H9 (cell line): ENCODE measurements around the gene ZNF341. TPM values are rescaled to one million over a fixed set of nuclear protein-coding genes. Genes with fewer than 3 reads are reported as not detected.

Experiments used
- DNase-seq: peaks from one replicate; pipeline ENCODE4 v3.0.0-alpha.2; 2017
- H2AFZ ChIP-seq: one replicate; pipeline ENCODE4 v1.6.1; 2013; ENCODE audit warnings: mild to moderate bottlenecking, low read length, control low read depth, moderate library complexity
- H2AK5ac ChIP-seq: 2 replicates; pipeline ENCODE4 v1.6.1; 2013; ENCODE audit warnings: low read length, control low read depth, mixed read lengths; ENCODE audit not compliant: insufficient read length
- H2BK120ac ChIP-seq: one replicate; pipeline ENCODE4 v1.6.1; 2013; ENCODE audit warnings: low read depth, mild to moderate bottlenecking, low read length, control low read depth, inconsistent platforms; ENCODE audit not compliant: poor library complexity, severe bottlenecking
- H2BK12ac ChIP-seq: 2 replicates; pipeline ENCODE4 v1.6.1; 2013; ENCODE audit warnings: low read length, control low read depth, mixed read lengths, low read depth; ENCODE audit not compliant: insufficient read length
- H2BK15ac ChIP-seq: 2 replicates; pipeline ENCODE4 v1.6.1; 2013; ENCODE audit warnings: low read depth, low read length, control low read depth
- H2BK20ac ChIP-seq: one replicate; pipeline ENCODE4 v1.6.1; 2013; ENCODE audit warnings: low read depth, mild to moderate bottlenecking, low read length, control low read depth, inconsistent platforms; ENCODE audit not compliant: poor library complexity, severe bottlenecking
- H2BK5ac ChIP-seq: 2 replicates; pipeline ENCODE4 v1.6.1; 2013; ENCODE audit warnings: low read length, control low read depth, mixed read lengths; ENCODE audit not compliant: insufficient read length
- H3K14ac ChIP-seq: 2 replicates; pipeline ENCODE4 v1.6.1; 2013; ENCODE audit warnings: low read length, control low read depth; ENCODE audit not compliant: insufficient read depth
- H3K18ac ChIP-seq: 2 replicates; pipeline ENCODE4 v1.6.1; 2013; ENCODE audit warnings: low read depth, mild to moderate bottlenecking, mixed read lengths, low read length, control low read depth; ENCODE audit not compliant: insufficient read length
- H3K23ac ChIP-seq: 2 replicates; pipeline ENCODE4 v1.6.1; 2013; ENCODE audit warnings: low read length, control low read depth, mixed read lengths, low read depth; ENCODE audit not compliant: insufficient read length
- H3K23me2 ChIP-seq: 2 replicates; pipeline ENCODE4 v1.6.1; 2013; ENCODE audit warnings: low read depth, mild to moderate bottlenecking, mixed read lengths, low read length, control low read depth; ENCODE audit not compliant: insufficient read length, poor library complexity, severe bottlenecking
- H3K27ac ChIP-seq: 2 replicates; pipeline ENCODE4 v1.5.1; 2013; ENCODE audit warnings: low read length, control low read depth, mixed read lengths, low read depth; ENCODE audit not compliant: insufficient read length
- H3K27me3 ChIP-seq: 2 replicates; pipeline ENCODE4 v1.6.1; 2013; ENCODE audit warnings: low read length, control low read depth, inconsistent platforms; ENCODE audit not compliant: insufficient read depth
- H3K4ac ChIP-seq: 2 replicates; pipeline ENCODE4 v1.6.1; 2013; ENCODE audit warnings: low read depth, mild to moderate bottlenecking, control low read depth, inconsistent platforms, low read length, moderate library complexity
- H3K4me1 ChIP-seq: 2 replicates; pipeline ENCODE4 v1.6.1; 2013; ENCODE audit warnings: low read length, control low read depth, inconsistent platforms; ENCODE audit not compliant: insufficient read depth
- H3K4me2 ChIP-seq: 2 replicates; pipeline ENCODE4 v1.6.1; 2013; ENCODE audit warnings: low read length, control low read depth, mixed read lengths; ENCODE audit not compliant: insufficient read length, insufficient read depth
- H3K56ac ChIP-seq: 2 replicates; pipeline ENCODE4 v1.6.1; 2013; ENCODE audit warnings: low read depth, mild to moderate bottlenecking, mixed read lengths, low read length, control low read depth; ENCODE audit not compliant: insufficient read length
- H3K79me1 ChIP-seq: 2 replicates; pipeline ENCODE4 v1.6.1; 2013; ENCODE audit warnings: low read depth, mild to moderate bottlenecking, moderate library complexity, low read length, control low read depth, inconsistent platforms; ENCODE audit not compliant: insufficient read depth, poor library complexity, severe bottlenecking
- H3K79me2 ChIP-seq: 2 replicates; pipeline ENCODE4 v1.6.1; 2013; ENCODE audit warnings: low read length, control low read depth, inconsistent platforms; ENCODE audit not compliant: insufficient read depth
- H3K9ac ChIP-seq: 2 replicates; pipeline ENCODE4 v1.6.1; 2013; ENCODE audit warnings: low read length, control low read depth, mixed read lengths; ENCODE audit not compliant: insufficient read length; ENCODE audit errors: extremely low read depth
- H3K9me3 ChIP-seq: one replicate; pipeline ENCODE4 v1.6.1; 2013; ENCODE audit warnings: low read depth, low read length, inconsistent platforms; ENCODE audit not compliant: control insufficient read depth
- H3T11ph ChIP-seq: one replicate; pipeline ENCODE4 v1.6.1; 2013; ENCODE audit warnings: mild to moderate bottlenecking, low read length, control low read depth, inconsistent platforms
- H4K20me1 ChIP-seq: one replicate; pipeline ENCODE4 v1.6.1; 2013; ENCODE audit not compliant: control insufficient read depth, insufficient read length, insufficient read depth
- H4K5ac ChIP-seq: 2 replicates; pipeline ENCODE4 v1.6.1; 2013; ENCODE audit warnings: low read depth, mild to moderate bottlenecking, mixed read lengths, low read length, control low read depth; ENCODE audit not compliant: insufficient read length
- H4K8ac ChIP-seq: replicated peaks from 2 replicates; pipeline ENCODE4 v1.6.1; 2013; ENCODE audit warnings: low read length, control low read depth, mixed read lengths, low read depth; ENCODE audit not compliant: insufficient read length
- H4K91ac ChIP-seq: 2 replicates; pipeline ENCODE4 v1.6.1; 2013; ENCODE audit warnings: low read depth, mild to moderate bottlenecking, moderate library complexity, mixed read lengths, low read length, control low read depth; ENCODE audit not compliant: insufficient read length
- H3K27ac Mint-ChIP-seq, 3 experiments: 2 replicates in 2 of 3; 3 replicates in 1 of 3; pipeline ENCODE4 v1.8.0; 2020 to 2021; ENCODE audit warnings: mixed read lengths in 3 of 3, mild to moderate bottlenecking in 1 of 3, moderate library complexity in 1 of 3
- H3K27me3 Mint-ChIP-seq: 2 replicates; pipeline ENCODE4 v1.8.0; 2021; ENCODE audit warnings: low read depth, mild to moderate bottlenecking, moderate library complexity, mixed read lengths
- H3K36me3 Mint-ChIP-seq, 3 experiments: 2 replicates in 2 of 3; 3 replicates in 1 of 3; pipeline ENCODE4 v1.8.0; 2020 to 2021; ENCODE audit warnings: low read depth in 3 of 3, mixed read lengths in 3 of 3; ENCODE audit not compliant: insufficient read depth in 1 of 3
- H3K4me1 Mint-ChIP-seq, 2 experiments: 2 replicates each; pipeline ENCODE4 v1.8.0; 2020; ENCODE audit warnings: mixed read lengths in 2 of 2
- H3K4me3 Mint-ChIP-seq, 2 experiments: 2 replicates in 1 of 2; 3 replicates in 1 of 2; pipeline ENCODE4 v1.8.0; 2020 to 2021; ENCODE audit warnings: mild to moderate bottlenecking in 2 of 2, mixed read lengths in 2 of 2, moderate library complexity in 1 of 2
- H3K9me3 Mint-ChIP-seq, 2 experiments: 2 replicates in 1 of 2; 3 replicates in 1 of 2; pipeline ENCODE4 v1.8.0; 2020; ENCODE audit warnings: mild to moderate bottlenecking in 2 of 2, mixed read lengths in 2 of 2, moderate library complexity in 1 of 2
- CTCF ChIP-seq: fragments of 200-600 bp; sonication (generic); conservative IDR thresholded peaks from 3 replicates; pipeline ENCODE4 v1.8.0; 2021; ENCODE audit warnings: antibody characterized with exemption, mild to moderate bottlenecking
- WGBS: extraction: QIAGEN DNeasy Blood & Tissue Kit; methylation state at CpG from one replicate; pipeline ENCODE4 v1.1.7; 2013; ENCODE audit warnings: missing lambda C conversion rate, low lambda C conversion rate, mixed read lengths; ENCODE audit not compliant: insufficient read length; ENCODE audit errors: extremely low coverage; 5-methylcytosine and 5-hydroxymethylcytosine counted together
- total RNA-seq: library from RNA; stranded (reverse); gene quantifications from 2 replicates; pipeline ENCODE4 v1.2.1, GENCODE V29; 2021

ZNF341 gene
- total RNA-seq, 1 experiment from 2014 or later = 5.2 TPM

- Histone ChIP-seq H2BK12ac (no peak overlapping the region), H3K18ac (peak overlapping the region; percentile 5), H3K27me3 (no peaks in the 10 kb centered on the region), H3K27ac (no peak overlapping the region), H4K20me1 (no peaks in the 10 kb centered on the region), H3K4me1 (no peaks in the 10 kb centered on the region), H3K9ac (peak overlapping the region; percentile 53), H3K23ac (no peak overlapping the region), H3K4ac (no peak overlapping the region), H3K79me1 (no peaks in the 10 kb centered on the region), H3K56ac (no peak overlapping the region), H3K23me2 (peaks cover 10% of the 10 kb centered on the region), H3K79me2 (peaks cover 7% of the 10 kb centered on the region; the same call in 1 of the 2 replicates), H2BK20ac (no peak overlapping the region), H2AK5ac (no peak overlapping the region), H4K8ac (no peak overlapping the region), H3T11ph (no peak overlapping the region), H2AFZ (no peak overlapping the region), H2BK15ac (no peak overlapping the region), H2BK5ac (no peak overlapping the region), H4K91ac (no peak overlapping the region), H3K4me2 (peak overlapping the region; percentile 67), H2BK120ac (no peak overlapping the region), H3K9me3 (no peaks in the 10 kb centered on the region), H4K5ac (no peak overlapping the region), H3K14ac (peak overlapping the region; percentile 51)
- H3K9me3 Mint-ChIP-seq = no peaks in the 10 kb centered on the region
- peak overlapping the region; percentile 76 to 95 (median 94); a peak in 4 of 7 replicates for H3K27ac Mint-ChIP-seq
- H3K27me3 Mint-ChIP-seq = peaks cover 40% of the 10 kb centered on the region
- peaks cover 1 to 21% (median 6%) of the 10 kb centered on the region in 3 experiments; a peak in 5 of 7 replicates for H3K36me3 Mint-ChIP-seq
- no CpG with 5 or more reads among the region's 53 CpGs for WGBS
- 0 out of 3 replicates have a peak, but pooled peaks have one; percentile 8 for TF ChIP-seq CTCF
- H3K4me1 Mint-ChIP-seq = peaks cover 31 to 35% of the 10 kb centered on the region in 2 experiments
- peak; percentile 82 for DNase-seq
- H3K4me3 Mint-ChIP-seq = peak overlapping the region; percentile 86 to 92
Measured at GRCh38 chr20:33685328-33686099, 46.3 kb upstream of the ZNF341 start.
